NCI-H2171 treated with DMSO at 0.1 percent for 48 hours (cell line): ENCODE data around the gene NOL4.
"Not testable (repeated sequence)": the region's sequence is repeated elsewhere in the genome, so short reads cannot be mapped to it uniquely, and the experiment has no call there.

Experiments used
- DNase-seq: peaks from one replicate; lab custom pipeline; 2025; lab: John Stamatoyannopoulos, UW

NOL4 gene

GRCh38 chr18:34224423-34225217 is at the start of gene NOL4:
Gene NOL4, minus strand, starts transcription at chr18:34224913. Its CDS starts 1,660 bp downstream, at chr18:34223253.
- DNase-seq, result peak; percentile 98

GRCh38 chr18:34266029-34266428 is 41.3 kb upstream of the NOL4 start:
- DNase-seq, result not testable (repeated sequence)

- no peak for DNase-seq
Measured at GRCh38 chr18:34261865-34262780, 37.4 kb upstream of the NOL4 start.

GRCh38 chr18:34258176-34258575 is 33.5 kb upstream of the NOL4 start:
- no peak for DNase-seq

- DNase-seq, result no peak
Measured at GRCh38 chr18:34251919-34252318, 27.2 kb upstream of the NOL4 start.

- DNase-seq, result no peak
Measured at GRCh38 chr18:34248727-34249126, 24.0 kb upstream of the NOL4 start.

- DNase-seq, result no peak
Measured at GRCh38 chr18:34242739-34243138, 18.0 kb upstream of the NOL4 start.

- DNase-seq, result not testable (repeated sequence)
Measured at GRCh38 chr18:34233781-34234388, 9.2 kb upstream of the NOL4 start.

- no peak for DNase-seq
Measured at GRCh38 chr18:34225218-34225553, 473 bp upstream of the NOL4 start.

- DNase-seq, result peak; percentile 58
Measured at GRCh38 chr18:34223893-34224422, 755 bp downstream of the NOL4 start.

- DNase-seq, result peak; percentile 35
Measured at GRCh38 chr18:34223164-34223892, 1.4 kb downstream of the NOL4 start.

GRCh38 chr18:34222307-34223163 is 2.2 kb downstream of the NOL4 start:
- DNase-seq, result peak; percentile 76

- DNase-seq, result peak; percentile 69
Measured at GRCh38 chr18:34221971-34222306, 2.8 kb downstream of the NOL4 start.

- DNase-seq, result peak; percentile 9
Measured at GRCh38 chr18:34220081-34220815, 4.5 kb downstream of the NOL4 start.

GRCh38 chr18:34219651-34220050 is 5.1 kb downstream of the NOL4 start:
- DNase-seq, result no peak

- no peak for DNase-seq
Measured at GRCh38 chr18:34212511-34212910, 12.2 kb downstream of the NOL4 start.

GRCh38 chr18:34207344-34207851 is 17.3 kb downstream of the NOL4 start:
- no peak for DNase-seq

GRCh38 chr18:34203866-34204265 is 20.8 kb downstream of the NOL4 start:
- DNase-seq, result no peak

- no peak for DNase-seq
Measured at GRCh38 chr18:34196256-34196655, 28.5 kb downstream of the NOL4 start.

- no peak for DNase-seq
Measured at GRCh38 chr18:34194239-34194638, 30.5 kb downstream of the NOL4 start.
